ENCODE results near the gene ANKRD26. TPM values are rescaled to one million over a fixed set of nuclear protein-coding genes. Genes with fewer than 3 reads are reported as not detected.
"Not testable (repeated sequence)": the region's sequence is repeated elsewhere in the genome, so short reads cannot be mapped to it uniquely, and the experiment has no call there.

Gene ANKRD26
- total RNA-seq, 2 donors from 2014 or later, result 3.9 to 11.0 TPM

- no peak for DNase-seq (ENCODE audit: low spot score)
- Histone ChIP-seq H3K4me3 (no peak overlapping the region), H3K9me3 (no peaks in the 10 kb centered on the region), H3K27ac (no peak overlapping the region), H3K27me3 (no peaks in the 10 kb centered on the region), H3K36me3 (peaks cover 60% of the 10 kb centered on the region), H3K4me1 (no peaks in the 10 kb centered on the region)
- no peak for TF ChIP-seq CTCF (IDR thresholded peaks at IDR 0.05)
Observed at GRCh38 chr10:27088119-27089044, 11.9 kb downstream of the ANKRD26 start.

GRCh38 chr10:27072436-27073114, 27.7 kb downstream of the ANKRD26 start:
- H3K4me1 ChIP-seq, result no peaks in the 10 kb centered on the region
- no peak for TF ChIP-seq CTCF (IDR thresholded peaks at IDR 0.05)
- no peaks in the 10 kb centered on the region for H3K9me3 ChIP-seq
- H3K36me3 ChIP-seq, result peaks cover 44% of the 10 kb centered on the region
- H3K27me3 ChIP-seq, result no peaks in the 10 kb centered on the region
- H3K27ac ChIP-seq, result no peak overlapping the region
- H3K4me3 ChIP-seq, result no peak overlapping the region
- no peak for DNase-seq (ENCODE audit: low spot score)

GRCh38 chr10:27068217-27068891, 31.9 kb downstream of the ANKRD26 start:
- no peak overlapping the region for H3K4me3 ChIP-seq
- no peak for DNase-seq (ENCODE audit: low spot score)
- no peak overlapping the region for H3K27ac ChIP-seq
- no peaks in the 10 kb centered on the region for H3K9me3 ChIP-seq
- H3K36me3 ChIP-seq, result peaks cover 32% of the 10 kb centered on the region
- no peaks in the 10 kb centered on the region for H3K4me1 ChIP-seq
- no peaks in the 10 kb centered on the region for H3K27me3 ChIP-seq
- TF ChIP-seq CTCF (IDR thresholded peaks at IDR 0.05), result no peak

GRCh38 chr10:27065084-27065483, 35.2 kb downstream of the ANKRD26 start:
- Histone ChIP-seq H3K27me3 (no peaks in the 10 kb centered on the region), H3K4me1 (no peaks in the 10 kb centered on the region), H3K27ac (no peak overlapping the region), H3K9me3 (no peaks in the 10 kb centered on the region), H3K36me3 (peaks cover 43% of the 10 kb centered on the region), H3K4me3 (no peak overlapping the region)
- no peak for TF ChIP-seq CTCF (IDR thresholded peaks at IDR 0.05)
- DNase-seq (ENCODE audit: low spot score), result no peak

GRCh38 chr10:27052656-27053055, 47.6 kb downstream of the ANKRD26 start:
- H3K27ac ChIP-seq, result no peak overlapping the region

GRCh38 chr10:27045247-27045646, 55.0 kb downstream of the ANKRD26 start:
- peaks cover 35% of the 10 kb centered on the region for H3K36me3 ChIP-seq

More at GRCh38 chr10:27052656-27053055, 47.6 kb downstream of the ANKRD26 start:
- no peak for DNase-seq (ENCODE audit: low spot score)
- Histone ChIP-seq H3K9me3 (no peaks in the 10 kb centered on the region), H3K36me3 (peaks cover 26% of the 10 kb centered on the region), H3K27me3 (no peaks in the 10 kb centered on the region), H3K4me1 (no peaks in the 10 kb centered on the region), H3K4me3 (no peak overlapping the region)
- TF ChIP-seq CTCF (IDR thresholded peaks at IDR 0.05), result no peak

More at GRCh38 chr10:27045247-27045646, 55.0 kb downstream of the ANKRD26 start:
- not testable (repeated sequence) for H3K4me3 ChIP-seq; H3K27me3 ChIP-seq; H3K4me1 ChIP-seq; H3K9me3 ChIP-seq; H3K27ac ChIP-seq; DNase-seq (ENCODE audit: low spot score)

Measured in right atrium auricular region (tissue), 2 donors.